HepG2 (cell line): ENCODE results near the gene TM7SF3. TPM values are rescaled to one million over a fixed set of nuclear protein-coding genes. Genes with fewer than 3 reads are reported as not detected.

Experiments used
- AKNA ChIP-seq: sonication (generic); formaldehyde crosslinking; IDR thresholded peaks from 2 replicates; pipeline ENCODE4 v1.4.0; 2020; ENCODE audit warnings: missing genetic modification reagents, borderline replicate concordance
- ARID4A ChIP-seq: sonication (generic); formaldehyde crosslinking; IDR thresholded peaks from 2 replicates; pipeline ENCODE4 v1.5.0; 2020; ENCODE audit warnings: mild to moderate bottlenecking, missing genetic modification reagents, borderline replicate concordance
- ASH2L ChIP-seq: fragments of 300-600, 200-600 bp; sonication (generic); IDR thresholded peaks from 2 replicates; pipeline ENCODE4 v1.7.0; 2017; ENCODE audit warnings: low read depth, mild to moderate bottlenecking, moderate library complexity, mixed read lengths, low read length; ENCODE audit not compliant: insufficient read length
- CC2D1A ChIP-seq: sonication (generic); formaldehyde crosslinking; IDR thresholded peaks from 2 replicates; pipeline ENCODE4 v1.8.1; 2023; ENCODE audit warnings: mild to moderate bottlenecking, missing genetic modification reagents
- GLMP ChIP-seq: sonication (generic); formaldehyde crosslinking; IDR thresholded peaks from 2 replicates; pipeline ENCODE4 v1.9.0; 2021; ENCODE audit warnings: missing genetic modification reagents, mild to moderate bottlenecking, borderline replicate concordance
- GPN1 ChIP-seq: sonication (generic); formaldehyde crosslinking; IDR thresholded peaks from 2 replicates; pipeline ENCODE4 v1.5.1; 2020; ENCODE audit warnings: missing genetic modification reagents, borderline replicate concordance
- MLXIP ChIP-seq: sonication (generic); formaldehyde crosslinking; IDR thresholded peaks from 2 replicates; pipeline ENCODE4 v1.9.0; 2021; ENCODE audit warnings: missing genetic modification reagents, borderline replicate concordance
- MYPOP ChIP-seq: sonication (generic); formaldehyde crosslinking; IDR thresholded peaks from 2 replicates; pipeline ENCODE4 v1.8.1; 2023; ENCODE audit warnings: mild to moderate bottlenecking, moderate library complexity, missing genetic modification reagents
- PAWR ChIP-seq: sonication (generic); formaldehyde crosslinking; IDR thresholded peaks from 2 replicates; pipeline ENCODE4 v1.4.0; 2020; ENCODE audit warnings: missing genetic modification reagents, mild to moderate bottlenecking, borderline replicate concordance
- RAD21 ChIP-seq: fragments of 450-650 bp; formaldehyde crosslinking; IDR thresholded peaks from 2 replicates; pipeline ENCODE4 v1.5.0; 2020; ENCODE audit warnings: mild to moderate bottlenecking
- SMC3 ChIP-seq: IDR thresholded peaks from 2 replicates; pipeline ENCODE4 v1.6.1; 2011; ENCODE audit warnings: low read length, improper control_type of control experiment
- TAF15 ChIP-seq: fragments of 200-400 bp; formaldehyde crosslinking; IDR thresholded peaks from one replicate; pipeline ENCODE4 v1.6.1; 2018; ENCODE audit warnings: mild to moderate bottlenecking, low read depth, low read length; ENCODE audit not compliant: poor library complexity, severe bottlenecking
- ZNF7 ChIP-seq: IDR thresholded peaks from 2 replicates; pipeline ENCODE4 v1.6.1; 2016; ENCODE audit warnings: missing biosample characterization, missing genetic modification reagents
- polyA plus RNA-seq, 8 experiments: library from polyadenylated mRNA; depleted of rRNA in 3 of 8; stranded (reverse) in 7 of 8; unstranded in 1 of 8; fragments of >200 nt; fragmentation: Illumina TruSeq in 4 of 8; extraction: Trizol in 4 of 8; gene quantifications; 2 replicates each; pipeline versions ENCODE4 v1.2.1 to v1.2.3, GENCODE V29; 2011 to 2016; ENCODE audit warnings: low read depth in 4 of 8, missing spikeins in 1 of 8, mixed read lengths in 1 of 8; ENCODE audit not compliant: insufficient read depth in 1 of 8
- total RNA-seq, 5 experiments: library from RNA; depleted of rRNA; stranded (reverse); fragments of >200 nt; fragmentation: Illumina TruSeq; extraction: Trizol; gene quantifications; 2 replicates each; pipeline ENCODE4 v1.2.3, GENCODE V29; 2016; ENCODE audit warnings: low read depth in 1 of 5

Gene TM7SF3
- total and polyA plus RNA-seq, 2 of the 13 experiments (the other 11 are each of a cell fraction or from before 2014, with no cell fraction given) = 116 to 142 TPM

- no peak; the same call in 1 of the 2 replicates for TF ChIP-seq ARID4A (CRISPR knock-in tag)
- TF ChIP-seq MYPOP (CRISPR knock-in tag) = peak; percentile 3; the same call in 1 of the 2 replicates
- no peak for TF ChIP-seq TAF15
- no peak for TF ChIP-seq ZNF7
- TF ChIP-seq SMC3 = no peak
- no peak for TF ChIP-seq MLXIP (CRISPR knock-in tag)
- no peak for TF ChIP-seq AKNA (CRISPR knock-in tag)
- no peak for TF ChIP-seq GPN1 (CRISPR knock-in tag)
- TF ChIP-seq CC2D1A (CRISPR knock-in tag) = 0 out of 2 replicates have a peak, but pooled peaks have one; percentile 25
- peak; percentile 3; the same call in 1 of the 2 replicates for TF ChIP-seq RAD21 (CRISPR knock-in tag)
- peak; percentile 12 for TF ChIP-seq ASH2L
- no peak; the same call in 1 of the 2 replicates for TF ChIP-seq PAWR (CRISPR knock-in tag)
- TF ChIP-seq GLMP (CRISPR knock-in tag) = no peak
Observed at GRCh38 chr12:26938701-26939062, 75.5 kb downstream of the TM7SF3 start (continued).
